ENCODE data around the gene GALNT10.

GALNT10 gene

GRCh38 chr5:154386952-154387629 is 196.6 kb downstream of the GALNT10 start:
- Histone ChIP-seq H3K4ac (ENCODE audit: low read depth, low read length) (no peak overlapping the region), H3K56ac (ENCODE audit: low read length) (no peak overlapping the region), H3K79me1 (ENCODE audit: low read length) (no peaks in the 10 kb centered on the region), H3K36me3 (ENCODE audit: control insufficient read depth, insufficient read depth, low read length) (no peaks in the 10 kb centered on the region), H3K18ac (ENCODE audit: low read length) (no peak overlapping the region), H2BK5ac (ENCODE audit: low read length) (no peak overlapping the region), H3K27me3 (ENCODE audit: insufficient read depth, low read length, poor library complexity) (no peaks in the 10 kb centered on the region), H3K4me1 (ENCODE audit: control insufficient read depth, low read depth, low read length) (peaks cover 11% of the 10 kb centered on the region), H2BK15ac (replicated peaks; ENCODE audit: low read depth) (no peak overlapping the region), H2BK120ac (ENCODE audit: low read depth, low read length) (no peak overlapping the region), H3K79me2 (ENCODE audit: control insufficient read depth, insufficient read depth, low read length) (no peaks in the 10 kb centered on the region), H3K27ac (ENCODE audit: low read depth, low read length) (no peak overlapping the region), H3K9ac (ENCODE audit: low read length) (no peak overlapping the region), H4K5ac (ENCODE audit: low read length) (no peak overlapping the region), H3K4me2 (ENCODE audit: low read length) (no peak overlapping the region), H3K4me3 (ENCODE audit: low read length) (no peak overlapping the region), H2AK5ac (ENCODE audit: low read length) (no peak overlapping the region), H3K23ac (ENCODE audit: low read length) (no peak overlapping the region), H4K8ac (ENCODE audit: low read depth, low read length) (no peak overlapping the region)
- no CpG with 5 or more reads among the region's 6 CpGs for WGBS (ENCODE audit: extremely low coverage, insufficient coverage, low lambda C conversion rate)
- DNase-seq, result no peak

GRCh38 chr5:154388842-154389241 is 198.3 kb downstream of the GALNT10 start:
- DNase-seq, result peak; percentile 68
- Histone ChIP-seq H3K4me3 (ENCODE audit: low read length) (no peak overlapping the region), H2BK120ac (ENCODE audit: low read depth, low read length) (no peak overlapping the region), H2BK15ac (replicated peaks; ENCODE audit: low read depth) (no peak overlapping the region), H3K56ac (ENCODE audit: low read length) (no peak overlapping the region), H3K4me1 (ENCODE audit: control insufficient read depth, low read depth, low read length) (peaks cover 11% of the 10 kb centered on the region), H3K4me2 (ENCODE audit: low read length) (no peak overlapping the region), H3K18ac (ENCODE audit: low read length) (no peak overlapping the region), H3K4ac (ENCODE audit: low read depth, low read length) (no peak overlapping the region), H3K23ac (ENCODE audit: low read length) (no peak overlapping the region), H2BK5ac (ENCODE audit: low read length) (no peak overlapping the region), H4K8ac (ENCODE audit: low read depth, low read length) (no peak overlapping the region), H3K79me1 (ENCODE audit: low read length) (no peaks in the 10 kb centered on the region), H4K5ac (ENCODE audit: low read length) (no peak overlapping the region), H3K36me3 (ENCODE audit: control insufficient read depth, insufficient read depth, low read length) (no peaks in the 10 kb centered on the region), H3K27ac (ENCODE audit: low read depth, low read length) (no peak overlapping the region), H3K9ac (ENCODE audit: low read length) (no peak overlapping the region), H2AK5ac (ENCODE audit: low read length) (no peak overlapping the region), H3K27me3 (ENCODE audit: insufficient read depth, low read length, poor library complexity) (no peaks in the 10 kb centered on the region), H3K79me2 (ENCODE audit: control insufficient read depth, insufficient read depth, low read length) (no peaks in the 10 kb centered on the region)
- no CpG with 5 or more reads among the region's 2 CpGs for WGBS (ENCODE audit: extremely low coverage, insufficient coverage, low lambda C conversion rate)

GRCh38 chr5:154390096-154390495 is 199.6 kb downstream of the GALNT10 start:
- Histone ChIP-seq H3K79me2 (ENCODE audit: control insufficient read depth, insufficient read depth, low read length) (no peaks in the 10 kb centered on the region), H2AK5ac (ENCODE audit: low read length) (no peak overlapping the region), H4K8ac (ENCODE audit: low read depth, low read length) (no peak overlapping the region), H3K18ac (ENCODE audit: low read length) (no peak overlapping the region), H3K4me2 (ENCODE audit: low read length) (no peak overlapping the region), H2BK5ac (ENCODE audit: low read length) (no peak overlapping the region), H3K56ac (ENCODE audit: low read length) (no peak overlapping the region), H3K23ac (ENCODE audit: low read length) (no peak overlapping the region), H3K9ac (ENCODE audit: low read length) (no peak overlapping the region), H3K4me1 (ENCODE audit: control insufficient read depth, low read depth, low read length) (peaks cover 8% of the 10 kb centered on the region), H3K27me3 (ENCODE audit: insufficient read depth, low read length, poor library complexity) (no peaks in the 10 kb centered on the region), H2BK15ac (replicated peaks; ENCODE audit: low read depth) (no peak overlapping the region), H2BK120ac (ENCODE audit: low read depth, low read length) (no peak overlapping the region), H3K27ac (ENCODE audit: low read depth, low read length) (no peak overlapping the region), H3K79me1 (ENCODE audit: low read length) (no peaks in the 10 kb centered on the region), H3K4ac (ENCODE audit: low read depth, low read length) (peak overlapping the region; percentile 62), H4K5ac (ENCODE audit: low read length) (no peak overlapping the region), H3K4me3 (ENCODE audit: low read length) (no peak overlapping the region), H3K36me3 (ENCODE audit: control insufficient read depth, insufficient read depth, low read length) (no peaks in the 10 kb centered on the region)
- no CpG with 5 or more reads among the region's 8 CpGs for WGBS (ENCODE audit: extremely low coverage, insufficient coverage, low lambda C conversion rate)
- no peak for DNase-seq

GRCh38 chr5:154390746-154391359 is 200.3 kb downstream of the GALNT10 start:
- Histone ChIP-seq H4K8ac (ENCODE audit: low read depth, low read length) (no peak overlapping the region), H3K4me1 (ENCODE audit: control insufficient read depth, low read depth, low read length) (peaks cover 1% of the 10 kb centered on the region), H3K18ac (ENCODE audit: low read length) (peak overlapping the region; percentile 44), H3K4me2 (ENCODE audit: low read length) (no peak overlapping the region), H3K56ac (ENCODE audit: low read length) (no peak overlapping the region), H4K5ac (ENCODE audit: low read length) (no peak overlapping the region), H3K23ac (ENCODE audit: low read length) (no peak overlapping the region), H2AK5ac (ENCODE audit: low read length) (no peak overlapping the region), H3K36me3 (ENCODE audit: control insufficient read depth, insufficient read depth, low read length) (no peaks in the 10 kb centered on the region), H3K9ac (ENCODE audit: low read length) (no peak overlapping the region), H3K79me2 (ENCODE audit: control insufficient read depth, insufficient read depth, low read length) (no peaks in the 10 kb centered on the region), H2BK120ac (ENCODE audit: low read depth, low read length) (no peak overlapping the region), H3K4me3 (ENCODE audit: low read length) (no peak overlapping the region), H3K79me1 (ENCODE audit: low read length) (no peaks in the 10 kb centered on the region), H3K4ac (ENCODE audit: low read depth, low read length) (no peak overlapping the region), H3K27ac (ENCODE audit: low read depth, low read length) (no peak overlapping the region), H2BK15ac (replicated peaks; ENCODE audit: low read depth) (no peak overlapping the region), H2BK5ac (ENCODE audit: low read length) (no peak overlapping the region), H3K27me3 (ENCODE audit: insufficient read depth, low read length, poor library complexity) (no peaks in the 10 kb centered on the region)
- no CpG with 5 or more reads among the region's 7 CpGs for WGBS (ENCODE audit: extremely low coverage, insufficient coverage, low lambda C conversion rate)
- DNase-seq, result no peak

- no peak overlapping the region for H3K18ac ChIP-seq (ENCODE audit: low read length)
- H2BK120ac ChIP-seq (ENCODE audit: low read depth, low read length), result no peak overlapping the region
- no peak overlapping the region for H3K27ac ChIP-seq (ENCODE audit: low read depth, low read length)
- H2BK5ac ChIP-seq (ENCODE audit: low read length), result no peak overlapping the region
- H2AK5ac ChIP-seq (ENCODE audit: low read length), result no peak overlapping the region
- H3K56ac ChIP-seq (ENCODE audit: low read length), result no peak overlapping the region
- no peaks in the 10 kb centered on the region for H3K4me1 ChIP-seq (ENCODE audit: control insufficient read depth, low read depth, low read length)
- no peak overlapping the region for H4K8ac ChIP-seq (ENCODE audit: low read depth, low read length)
- H3K4ac ChIP-seq (ENCODE audit: low read depth, low read length), result no peak overlapping the region
- H3K79me2 ChIP-seq (ENCODE audit: control insufficient read depth, insufficient read depth, low read length), result no peaks in the 10 kb centered on the region
- H4K5ac ChIP-seq (ENCODE audit: low read length), result no peak overlapping the region
- H3K23ac ChIP-seq (ENCODE audit: low read length), result no peak overlapping the region
- H3K27me3 ChIP-seq (ENCODE audit: insufficient read depth, low read length, poor library complexity), result no peaks in the 10 kb centered on the region
- no peak overlapping the region for H3K4me3 ChIP-seq (ENCODE audit: low read length)
- no peak overlapping the region for H3K4me2 ChIP-seq (ENCODE audit: low read length)
- WGBS (ENCODE audit: extremely low coverage, insufficient coverage, low lambda C conversion rate), result no CpG with 5 or more reads among the region's 2 CpGs
- no peaks in the 10 kb centered on the region for H3K79me1 ChIP-seq (ENCODE audit: low read length)
- H3K9ac ChIP-seq (ENCODE audit: low read length), result no peak overlapping the region
- no peak overlapping the region for H2BK15ac ChIP-seq (replicated peaks; ENCODE audit: low read depth)
- no peaks in the 10 kb centered on the region for H3K36me3 ChIP-seq (ENCODE audit: control insufficient read depth, insufficient read depth, low read length)
- DNase-seq, result no peak
Measured at GRCh38 chr5:154391788-154392187, 201.3 kb downstream of the GALNT10 start.

- H4K8ac ChIP-seq (ENCODE audit: low read depth, low read length), result no peak overlapping the region
- no peak overlapping the region for H3K4ac ChIP-seq (ENCODE audit: low read depth, low read length)
- H2BK120ac ChIP-seq (ENCODE audit: low read depth, low read length), result no peak overlapping the region
- H2AK5ac ChIP-seq (ENCODE audit: low read length), result no peak overlapping the region
- H3K56ac ChIP-seq (ENCODE audit: low read length), result no peak overlapping the region
- no peak overlapping the region for H3K4me2 ChIP-seq (ENCODE audit: low read length)
- no peak overlapping the region for H2BK15ac ChIP-seq (replicated peaks; ENCODE audit: low read depth)
- H3K23ac ChIP-seq (ENCODE audit: low read length), result no peak overlapping the region
- DNase-seq, result no peak
- H3K18ac ChIP-seq (ENCODE audit: low read length), result no peak overlapping the region
- H2BK5ac ChIP-seq (ENCODE audit: low read length), result no peak overlapping the region
- WGBS (ENCODE audit: extremely low coverage, insufficient coverage, low lambda C conversion rate), result no CpG with 5 or more reads among the region's 3 CpGs
- H4K5ac ChIP-seq (ENCODE audit: low read length), result no peak overlapping the region
- H3K36me3 ChIP-seq (ENCODE audit: control insufficient read depth, insufficient read depth, low read length), result no peaks in the 10 kb centered on the region
- H3K27ac ChIP-seq (ENCODE audit: low read depth, low read length), result no peak overlapping the region
- no peaks in the 10 kb centered on the region for H3K79me1 ChIP-seq (ENCODE audit: low read length)
- no peaks in the 10 kb centered on the region for H3K79me2 ChIP-seq (ENCODE audit: control insufficient read depth, insufficient read depth, low read length)
- no peak overlapping the region for H3K9ac ChIP-seq (ENCODE audit: low read length)
- H3K27me3 ChIP-seq (ENCODE audit: insufficient read depth, low read length, poor library complexity), result no peaks in the 10 kb centered on the region
- no peak overlapping the region for H3K4me3 ChIP-seq (ENCODE audit: low read length)
- no peaks in the 10 kb centered on the region for H3K4me1 ChIP-seq (ENCODE audit: control insufficient read depth, low read depth, low read length)
Measured at GRCh38 chr5:154393850-154394249, 203.3 kb downstream of the GALNT10 start.

All from mesendoderm (in vitro differentiated cells).